H9 (cell line): ENCODE results near the gene CEP83. TPM values are rescaled to one million over a fixed set of nuclear protein-coding genes. Genes with fewer than 3 reads are reported as not detected.

Experiments
- DNase-seq: peaks from one replicate; pipeline ENCODE4 v3.0.0-alpha.2; 2017
- H2AFZ ChIP-seq: one replicate; pipeline ENCODE4 v1.6.1; 2013; ENCODE audit warnings: mild to moderate bottlenecking, low read length, control low read depth, moderate library complexity
- H2AK5ac ChIP-seq: 2 replicates; pipeline ENCODE4 v1.6.1; 2013; ENCODE audit warnings: low read length, control low read depth, mixed read lengths; ENCODE audit not compliant: insufficient read length
- H2BK120ac ChIP-seq: one replicate; pipeline ENCODE4 v1.6.1; 2013; ENCODE audit warnings: low read depth, mild to moderate bottlenecking, low read length, control low read depth, inconsistent platforms; ENCODE audit not compliant: poor library complexity, severe bottlenecking
- H2BK12ac ChIP-seq: 2 replicates; pipeline ENCODE4 v1.6.1; 2013; ENCODE audit warnings: low read length, control low read depth, mixed read lengths, low read depth; ENCODE audit not compliant: insufficient read length
- H2BK15ac ChIP-seq: 2 replicates; pipeline ENCODE4 v1.6.1; 2013; ENCODE audit warnings: low read depth, low read length, control low read depth
- H2BK20ac ChIP-seq: one replicate; pipeline ENCODE4 v1.6.1; 2013; ENCODE audit warnings: low read depth, mild to moderate bottlenecking, low read length, control low read depth, inconsistent platforms; ENCODE audit not compliant: poor library complexity, severe bottlenecking
- H2BK5ac ChIP-seq: 2 replicates; pipeline ENCODE4 v1.6.1; 2013; ENCODE audit warnings: low read length, control low read depth, mixed read lengths; ENCODE audit not compliant: insufficient read length
- H3K14ac ChIP-seq: 2 replicates; pipeline ENCODE4 v1.6.1; 2013; ENCODE audit warnings: low read length, control low read depth; ENCODE audit not compliant: insufficient read depth
- H3K18ac ChIP-seq: 2 replicates; pipeline ENCODE4 v1.6.1; 2013; ENCODE audit warnings: low read depth, mild to moderate bottlenecking, mixed read lengths, low read length, control low read depth; ENCODE audit not compliant: insufficient read length
- H3K23ac ChIP-seq: 2 replicates; pipeline ENCODE4 v1.6.1; 2013; ENCODE audit warnings: low read length, control low read depth, mixed read lengths, low read depth; ENCODE audit not compliant: insufficient read length
- H3K23me2 ChIP-seq: 2 replicates; pipeline ENCODE4 v1.6.1; 2013; ENCODE audit warnings: low read depth, mild to moderate bottlenecking, mixed read lengths, low read length, control low read depth; ENCODE audit not compliant: insufficient read length, poor library complexity, severe bottlenecking
- H3K27ac ChIP-seq: 2 replicates; pipeline ENCODE4 v1.5.1; 2013; ENCODE audit warnings: low read length, control low read depth, mixed read lengths, low read depth; ENCODE audit not compliant: insufficient read length
- H3K27me3 ChIP-seq: 2 replicates; pipeline ENCODE4 v1.6.1; 2013; ENCODE audit warnings: low read length, control low read depth, inconsistent platforms; ENCODE audit not compliant: insufficient read depth
- H3K4ac ChIP-seq: 2 replicates; pipeline ENCODE4 v1.6.1; 2013; ENCODE audit warnings: low read depth, mild to moderate bottlenecking, control low read depth, inconsistent platforms, low read length, moderate library complexity
- H3K4me1 ChIP-seq: 2 replicates; pipeline ENCODE4 v1.6.1; 2013; ENCODE audit warnings: low read length, control low read depth, inconsistent platforms; ENCODE audit not compliant: insufficient read depth
- H3K4me2 ChIP-seq: 2 replicates; pipeline ENCODE4 v1.6.1; 2013; ENCODE audit warnings: low read length, control low read depth, mixed read lengths; ENCODE audit not compliant: insufficient read length, insufficient read depth
- H3K56ac ChIP-seq: 2 replicates; pipeline ENCODE4 v1.6.1; 2013; ENCODE audit warnings: low read depth, mild to moderate bottlenecking, mixed read lengths, low read length, control low read depth; ENCODE audit not compliant: insufficient read length
- H3K79me1 ChIP-seq: 2 replicates; pipeline ENCODE4 v1.6.1; 2013; ENCODE audit warnings: low read depth, mild to moderate bottlenecking, moderate library complexity, low read length, control low read depth, inconsistent platforms; ENCODE audit not compliant: insufficient read depth, poor library complexity, severe bottlenecking
- H3K79me2 ChIP-seq: 2 replicates; pipeline ENCODE4 v1.6.1; 2013; ENCODE audit warnings: low read length, control low read depth, inconsistent platforms; ENCODE audit not compliant: insufficient read depth
- H3K9ac ChIP-seq: 2 replicates; pipeline ENCODE4 v1.6.1; 2013; ENCODE audit warnings: low read length, control low read depth, mixed read lengths; ENCODE audit not compliant: insufficient read length; ENCODE audit errors: extremely low read depth
- H3K9me3 ChIP-seq: one replicate; pipeline ENCODE4 v1.6.1; 2013; ENCODE audit warnings: low read depth, low read length, inconsistent platforms; ENCODE audit not compliant: control insufficient read depth
- H3T11ph ChIP-seq: one replicate; pipeline ENCODE4 v1.6.1; 2013; ENCODE audit warnings: mild to moderate bottlenecking, low read length, control low read depth, inconsistent platforms
- H4K20me1 ChIP-seq: one replicate; pipeline ENCODE4 v1.6.1; 2013; ENCODE audit not compliant: control insufficient read depth, insufficient read length, insufficient read depth
- H4K5ac ChIP-seq: 2 replicates; pipeline ENCODE4 v1.6.1; 2013; ENCODE audit warnings: low read depth, mild to moderate bottlenecking, mixed read lengths, low read length, control low read depth; ENCODE audit not compliant: insufficient read length
- H4K8ac ChIP-seq: replicated peaks from 2 replicates; pipeline ENCODE4 v1.6.1; 2013; ENCODE audit warnings: low read length, control low read depth, mixed read lengths, low read depth; ENCODE audit not compliant: insufficient read length
- H4K91ac ChIP-seq: 2 replicates; pipeline ENCODE4 v1.6.1; 2013; ENCODE audit warnings: low read depth, mild to moderate bottlenecking, moderate library complexity, mixed read lengths, low read length, control low read depth; ENCODE audit not compliant: insufficient read length
- H3K27ac Mint-ChIP-seq, 3 experiments: 2 replicates in 2 of 3; 3 replicates in 1 of 3; pipeline ENCODE4 v1.8.0; 2020 to 2021; ENCODE audit warnings: mixed read lengths in 3 of 3, mild to moderate bottlenecking in 1 of 3, moderate library complexity in 1 of 3
- H3K27me3 Mint-ChIP-seq: 2 replicates; pipeline ENCODE4 v1.8.0; 2021; ENCODE audit warnings: low read depth, mild to moderate bottlenecking, moderate library complexity, mixed read lengths
- H3K36me3 Mint-ChIP-seq, 3 experiments: 2 replicates in 2 of 3; 3 replicates in 1 of 3; pipeline ENCODE4 v1.8.0; 2020 to 2021; ENCODE audit warnings: low read depth in 3 of 3, mixed read lengths in 3 of 3; ENCODE audit not compliant: insufficient read depth in 1 of 3
- H3K4me1 Mint-ChIP-seq, 2 experiments: 2 replicates each; pipeline ENCODE4 v1.8.0; 2020; ENCODE audit warnings: mixed read lengths in 2 of 2
- H3K4me3 Mint-ChIP-seq, 2 experiments: 2 replicates in 1 of 2; 3 replicates in 1 of 2; pipeline ENCODE4 v1.8.0; 2020 to 2021; ENCODE audit warnings: mild to moderate bottlenecking in 2 of 2, mixed read lengths in 2 of 2, moderate library complexity in 1 of 2
- H3K9me3 Mint-ChIP-seq, 2 experiments: 2 replicates in 1 of 2; 3 replicates in 1 of 2; pipeline ENCODE4 v1.8.0; 2020; ENCODE audit warnings: mild to moderate bottlenecking in 2 of 2, mixed read lengths in 2 of 2, moderate library complexity in 1 of 2
- CTCF ChIP-seq: fragments of 200-600 bp; sonication (generic); conservative IDR thresholded peaks from 3 replicates; pipeline ENCODE4 v1.8.0; 2021; ENCODE audit warnings: antibody characterized with exemption, mild to moderate bottlenecking
- WGBS: extraction: QIAGEN DNeasy Blood & Tissue Kit; methylation state at CpG from one replicate; pipeline ENCODE4 v1.1.7; 2013; ENCODE audit warnings: missing lambda C conversion rate, low lambda C conversion rate, mixed read lengths; ENCODE audit not compliant: insufficient read length; ENCODE audit errors: extremely low coverage; 5-methylcytosine and 5-hydroxymethylcytosine counted together
- total RNA-seq: library from RNA; stranded (reverse); gene quantifications from 2 replicates; pipeline ENCODE4 v1.2.1, GENCODE V29; 2021

CEP83 gene
- total RNA-seq, 1 experiment from 2014 or later = 26.5 TPM

GRCh38 chr12:94333396-94333795, 126.3 kb downstream of the CEP83 start:
- DNase-seq = no peak
- TF ChIP-seq CTCF = no peak
- Mint-ChIP-seq H3K4me1 (peaks cover 10 to 11% of the 10 kb centered on the region in 2 experiments), H3K27me3 (no peaks in the 10 kb centered on the region), H3K27ac (peak overlapping the region in 2 of 3 experiments; percentile 7 to 94; a peak in 3 of 7 replicates), H3K9me3 (no peaks in the 10 kb centered on the region), H3K4me3 (no peak overlapping the region), H3K36me3 (peaks cover 3 to 14% (median 6%) of the 10 kb centered on the region in 3 experiments; a peak in 6 of 7 replicates)
- H2BK20ac ChIP-seq = no peak overlapping the region
- no peak overlapping the region for H2BK12ac ChIP-seq
- H3K9ac ChIP-seq = no peak overlapping the region
- no peak overlapping the region for H2AFZ ChIP-seq
- no peaks in the 10 kb centered on the region for H3K4me1 ChIP-seq
- no CpG with 5 or more reads among the region's 3 CpGs for WGBS
- H4K8ac ChIP-seq = no peak overlapping the region
- no peaks in the 10 kb centered on the region for H4K20me1 ChIP-seq
- H2BK120ac ChIP-seq = no peak overlapping the region
- H3K56ac ChIP-seq = no peak overlapping the region
- no peak overlapping the region for H3K4me2 ChIP-seq
- H2BK5ac ChIP-seq = no peak overlapping the region
- no peaks in the 10 kb centered on the region for H3K23me2 ChIP-seq
- H3K27me3 ChIP-seq = no peaks in the 10 kb centered on the region
- no peak overlapping the region for H4K5ac ChIP-seq
- H3K23ac ChIP-seq = no peak overlapping the region
- H3K14ac ChIP-seq = no peak overlapping the region
- no peaks in the 10 kb centered on the region for H3K9me3 ChIP-seq
- H4K91ac ChIP-seq = no peak overlapping the region
- no peak overlapping the region for H3T11ph ChIP-seq
- no peaks in the 10 kb centered on the region for H3K79me2 ChIP-seq
- no peak overlapping the region for H2AK5ac ChIP-seq
- H3K4ac ChIP-seq = no peak overlapping the region
- H3K18ac ChIP-seq = no peak overlapping the region
- H3K27ac ChIP-seq = no peak overlapping the region
- H3K79me1 ChIP-seq = no peaks in the 10 kb centered on the region
- no peak overlapping the region for H2BK15ac ChIP-seq
